Suprapubic skin (tissue), 4 donors: ENCODE results near the gene SAP25. TPM values are rescaled to one million over a fixed set of nuclear protein-coding genes. Genes with fewer than 3 reads are reported as not detected.
"Not testable (repeated sequence)": the region's sequence is repeated elsewhere in the genome, so short reads cannot be mapped to it uniquely, and the experiment has no call there.

Source experiments
- DNase-seq, 2 donors: peaks; one replicate each; pipeline ENCODE4 v3.0.0-alpha.2; 2019; ENCODE audit warnings: low spot score in 2 of 2
- H3K27ac ChIP-seq: fragments of 200-600 bp; sonication (generic); one replicate; pipeline ENCODE4 v1.5.1; 2019
- H3K27me3 ChIP-seq: fragments of 200-600 bp; sonication (generic); one replicate; pipeline ENCODE4 v1.5.1; 2019
- H3K36me3 ChIP-seq: fragments of 200-600 bp; sonication (generic); one replicate; pipeline ENCODE4 v1.5.1; 2019
- H3K4me1 ChIP-seq: fragments of 200-600 bp; sonication (generic); one replicate; pipeline ENCODE4 v1.5.1; 2019
- H3K4me3 ChIP-seq: fragments of 200-600 bp; sonication (generic); one replicate; pipeline ENCODE4 v1.5.1; 2019; ENCODE audit warnings: mild to moderate bottlenecking
- H3K9me3 ChIP-seq: fragments of 200-600 bp; sonication (generic); one replicate; pipeline ENCODE4 v1.5.1; 2019
- CTCF ChIP-seq, 2 donors: fragments of 200-600 bp in 1 of 2; fragments of 450-650 bp in 1 of 2; sonication (generic) in 1 of 2; IDR thresholded peaks; one replicate each; pipeline ENCODE4 v1.5.1; 2016 to 2019; ENCODE audit warnings: antibody characterized with exemption in 2 of 2, mild to moderate bottlenecking in 1 of 2, moderate library complexity in 1 of 2
- EP300 ChIP-seq: sonication (generic); formaldehyde crosslinking; IDR thresholded peaks from one replicate; pipeline ENCODE4 v1.6.1; 2017; ENCODE audit warnings: antibody characterized with exemption
- POLR2A ChIP-seq, 2 donors: fragments of 450-650 bp; IDR thresholded peaks; one replicate each; pipeline ENCODE4 v1.6.1; 2017; ENCODE audit warnings: antibody characterized with exemption in 2 of 2, mild to moderate bottlenecking in 2 of 2, moderate library complexity in 2 of 2
- POLR2AphosphoS5 ChIP-seq, 3 donors: sonication (generic); formaldehyde crosslinking; IDR thresholded peaks; one replicate each; pipeline ENCODE4 v1.6.1; 2017; ENCODE audit warnings: antibody characterized with exemption in 3 of 3
- WGBS: methylation state at CpG from one replicate; pipeline ENCODE4 v1.1.5; 2018; 5-methylcytosine and 5-hydroxymethylcytosine counted together
- total RNA-seq, 4 donors: library from RNA; depleted of rRNA; stranded (reverse); fragments of >200 nt; gene quantifications; one replicate each; pipeline ENCODE4 v1.1.0, GENCODE V29; 2016

The SAP25 gene
- total RNA-seq, 4 donors from 2014 or later: 2.7 to 3.8 TPM; not detected in 2

- no peak overlapping the region for H3K27ac ChIP-seq
- no peaks in the 10 kb centered on the region for H3K4me1 ChIP-seq
- H3K4me3 ChIP-seq: no peak overlapping the region
- H3K27me3 ChIP-seq: peaks cover 6% of the 10 kb centered on the region
- TF ChIP-seq POLR2AphosphoS5 (IDR thresholded peaks at IDR 0.05) (no peak), EP300 (no peak), POLR2A (IDR thresholded peaks at IDR 0.05) (no peak), CTCF (IDR thresholded peaks at IDR 0.05) (no peak)
- 92% methylated on average over 14 of the region's 14 CpGs for WGBS
- H3K9me3 ChIP-seq: no peaks in the 10 kb centered on the region
- no peak for DNase-seq
- no peaks in the 10 kb centered on the region for H3K36me3 ChIP-seq
Observed at GRCh38 chr7:100532165-100533022, 41.3 kb downstream of the SAP25 start.

GRCh38 chr7:100528108-100528866, 45.4 kb downstream of the SAP25 start:
- not testable (repeated sequence) for H3K4me1 ChIP-seq, H3K27me3 ChIP-seq, DNase-seq, H3K27ac ChIP-seq, H3K9me3 ChIP-seq, H3K36me3 ChIP-seq, H3K4me3 ChIP-seq
- WGBS: 67% methylated on average over 11 of the region's 12 CpGs

- not testable (repeated sequence) for H3K4me1 ChIP-seq, H3K27ac ChIP-seq, H3K36me3 ChIP-seq, H3K27me3 ChIP-seq, H3K4me3 ChIP-seq, H3K9me3 ChIP-seq, DNase-seq
- no CpG with 5 or more reads among the region's 34 CpGs for WGBS
Observed at GRCh38 chr7:100523192-100523591, 50.5 kb downstream of the SAP25 start.

Other genes with a start within 250 kb of the SAP25 start
- gene PILRB, start 215.8 kb downstream of the SAP25 start, total RNA-seq: 100 to 1,000 TPM in 1 of 4 donors, 10 to 100 TPM in 3; 40.8 to 125 (median 63.1) TPM
- gene PILRA, start 200.4 kb downstream of the SAP25 start, total RNA-seq: 1 to 10 TPM; 1.3 to 8.5 (median 4.2) TPM
- 1 to 10 TPM; 2.2 to 9.4 (median 4.8) TPM for gene ZCWPW1, start 145.2 kb downstream of the SAP25 start, total RNA-seq
- gene MEPCE, start 144.1 kb downstream of the SAP25 start, total RNA-seq: 10 to 100 TPM; 38.5 to 50.4 (median 39.6) TPM
- gene PPP1R35, start 137.4 kb downstream of the SAP25 start, total RNA-seq: 10 to 100 TPM; 18.2 to 35.6 (median 27.0) TPM
- gene SPACDR, start 109.6 kb downstream of the SAP25 start, total RNA-seq: under 1 TPM in 1 of 4 donors, not detected in 3; 0.53 TPM
- gene TSC22D4, start 94.7 kb downstream of the SAP25 start, total RNA-seq: 10 to 100 TPM; 52.7 to 67.2 (median 57.3) TPM
- 1 to 10 TPM in 1 of 4 donors, under 1 TPM in 3; 0.51 to 1.1 (median 0.67) TPM for gene NYAP1, start 90.0 kb downstream of the SAP25 start, total RNA-seq
- 10 to 100 TPM; 46.6 to 63.4 (median 52.9) TPM for gene AGFG2, start 34.7 kb downstream of the SAP25 start, total RNA-seq
- 100 to 1,000 TPM in 1 of 4 donors, 10 to 100 TPM in 3; 37.6 to 101 (median 56.2) TPM for gene LRCH4, start 12.2 kb upstream of the SAP25 start, total RNA-seq
- gene FBXO24, start 12.4 kb upstream of the SAP25 start, total RNA-seq: 1 to 10 TPM in 1 of 4 donors, under 1 TPM in 3; 0.47 to 2.4 (median 0.57) TPM
- gene PCOLCE, start 28.5 kb upstream of the SAP25 start, total RNA-seq: 10 to 100 TPM; 14.1 to 18.3 (median 15.6) TPM
- gene MOSPD3, start 38.6 kb upstream of the SAP25 start, total RNA-seq: 10 to 100 TPM; 18.0 to 35.5 (median 28.5) TPM
- 1 to 10 TPM in 3 of 4 donors, under 1 TPM in 1; 0.81 to 3.9 (median 1.3) TPM for gene TFR2, start 67.7 kb upstream of the SAP25 start, total RNA-seq
- gene ACTL6B, start 82.5 kb upstream of the SAP25 start, total RNA-seq: not detected
- 100 to 1,000 TPM; 228 to 311 (median 300) TPM for gene GNB2, start 99.8 kb upstream of the SAP25 start, total RNA-seq
- gene GIGYF1, start 120.3 kb upstream of the SAP25 start, total RNA-seq: 10 to 100 TPM; 29.0 to 91.6 (median 40.7) TPM
- 10 to 100 TPM; 39.4 to 55.8 (median 47.6) TPM for gene POP7, start 132.2 kb upstream of the SAP25 start, total RNA-seq
- under 1 TPM in 1 of 4 donors, not detected in 3; 0.97 TPM for gene EPO, start 146.6 kb upstream of the SAP25 start, total RNA-seq
- gene ZAN, start 159.7 kb upstream of the SAP25 start, total RNA-seq: under 1 TPM; 0.08 to 0.42 (median 0.20) TPM